Activated CD4-positive, CD25-positive, alpha-beta regulatory T cell treated with anti-CD3 and anti-CD28 coated beads, Interleukin-2, amount 50 U/mL, for 16 hours (primary cell): ENCODE data around the gene GLRA3.
"Not testable (repeated sequence)": the region's sequence is repeated elsewhere in the genome, so short reads cannot be mapped to it uniquely, and the experiment has no call there.

Experiments
- DNase-seq: peaks from one replicate; pipeline ENCODE4 v3.0.0-alpha.2; 2020; ENCODE audit warnings: low read depth, low spot score

The GLRA3 gene

GRCh38 chr4:174714393-174715211 is 114.4 kb downstream of the GLRA3 start:
- DNase-seq = no peak

GRCh38 chr4:174713821-174714220 is 115.2 kb downstream of the GLRA3 start:
- DNase-seq = no peak

- no peak for DNase-seq
Observed at GRCh38 chr4:174713181-174713580, 115.9 kb downstream of the GLRA3 start.

- no peak for DNase-seq
Observed at GRCh38 chr4:174709526-174709925, 119.5 kb downstream of the GLRA3 start.

- DNase-seq = no peak
Observed at GRCh38 chr4:174708381-174708780, 120.7 kb downstream of the GLRA3 start.

GRCh38 chr4:174707902-174708301 is 121.1 kb downstream of the GLRA3 start:
- DNase-seq = no peak

GRCh38 chr4:174707051-174707676 is 121.9 kb downstream of the GLRA3 start:
- no peak for DNase-seq

- no peak for DNase-seq
Observed at GRCh38 chr4:174702979-174703478, 126.0 kb downstream of the GLRA3 start.

GRCh38 chr4:174699654-174700053 is 129.4 kb downstream of the GLRA3 start:
- no peak for DNase-seq

GRCh38 chr4:174697896-174698295 is 131.2 kb downstream of the GLRA3 start:
- DNase-seq = no peak

- DNase-seq = no peak
Observed at GRCh38 chr4:174697202-174697601, 131.8 kb downstream of the GLRA3 start.

GRCh38 chr4:174696657-174697056 is 132.4 kb downstream of the GLRA3 start:
- DNase-seq = no peak

- DNase-seq = not testable (repeated sequence)
Observed at GRCh38 chr4:174691876-174692275, 137.2 kb downstream of the GLRA3 start.

- DNase-seq = no peak
Observed at GRCh38 chr4:174690665-174691064, 138.4 kb downstream of the GLRA3 start.

GRCh38 chr4:174689618-174690017 is 139.4 kb downstream of the GLRA3 start:
- DNase-seq = no peak

GRCh38 chr4:174686826-174687225 is 142.2 kb downstream of the GLRA3 start:
- no peak for DNase-seq

GRCh38 chr4:174681723-174682300 is 147.2 kb downstream of the GLRA3 start:
- no peak for DNase-seq

GRCh38 chr4:174674305-174674840 is 154.7 kb downstream of the GLRA3 start:
- DNase-seq = no peak

- DNase-seq = no peak
Observed at GRCh38 chr4:174673865-174674264, 155.2 kb downstream of the GLRA3 start.

- DNase-seq = no peak
Observed at GRCh38 chr4:174672276-174672675, 156.8 kb downstream of the GLRA3 start.

GRCh38 chr4:174669270-174669669 is 159.8 kb downstream of the GLRA3 start:
- DNase-seq = no peak

- no peak for DNase-seq
Observed at GRCh38 chr4:174665799-174666198, 163.2 kb downstream of the GLRA3 start.
